HG03039 (cell line): ENCODE results near the gene XPC.

ENCODE experiments used
- ATAC-seq: cut with Tn5 transposase; IDR thresholded peaks from one replicate; pipeline ENCODE4 v1.9.1; 2021; ENCODE audit warnings: mild to moderate bottlenecking, moderate library complexity; ENCODE audit not compliant: unreplicated experiment

The XPC gene

DNA sequence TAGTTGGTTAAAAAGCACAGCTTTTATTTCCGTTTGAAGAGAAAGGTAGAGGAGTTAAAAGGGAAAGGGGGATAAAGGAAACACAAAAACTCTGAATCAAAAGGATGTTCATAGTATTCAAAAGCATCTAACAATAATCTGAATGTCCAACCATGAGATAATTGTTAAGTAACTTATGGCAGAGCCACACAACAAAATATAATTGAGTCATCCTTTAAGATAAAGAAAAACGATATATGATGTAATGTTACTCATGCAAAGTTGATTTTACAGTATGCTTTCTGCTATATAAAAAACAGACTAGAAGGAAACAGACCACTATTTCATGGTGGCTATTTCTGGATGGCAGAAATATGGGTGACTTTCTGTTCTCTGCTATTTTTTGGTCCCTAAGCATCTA lies 3.9 kb downstream of the XPC start:
- no peak for ATAC-seq

DNA sequence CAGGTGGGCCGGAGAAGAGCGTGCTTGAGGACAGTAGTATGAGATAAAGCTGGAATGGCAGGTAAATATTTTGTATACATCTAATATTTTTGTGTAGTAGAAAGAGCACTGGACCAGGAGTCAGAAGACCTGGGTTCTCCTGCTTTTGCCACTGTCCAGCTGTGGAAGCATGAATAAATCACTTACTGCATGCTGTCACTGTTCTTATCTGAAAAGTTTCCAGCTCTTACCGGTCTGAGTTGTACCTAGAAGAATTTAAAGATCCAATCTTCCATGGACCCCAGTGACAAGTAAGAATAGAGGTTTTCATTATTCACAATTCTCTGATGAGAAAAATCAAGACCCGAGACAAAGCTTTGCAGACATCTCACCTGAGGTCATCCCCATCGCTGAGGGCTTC lies 5.9 kb downstream of the XPC start:
- no peak for ATAC-seq

DNA sequence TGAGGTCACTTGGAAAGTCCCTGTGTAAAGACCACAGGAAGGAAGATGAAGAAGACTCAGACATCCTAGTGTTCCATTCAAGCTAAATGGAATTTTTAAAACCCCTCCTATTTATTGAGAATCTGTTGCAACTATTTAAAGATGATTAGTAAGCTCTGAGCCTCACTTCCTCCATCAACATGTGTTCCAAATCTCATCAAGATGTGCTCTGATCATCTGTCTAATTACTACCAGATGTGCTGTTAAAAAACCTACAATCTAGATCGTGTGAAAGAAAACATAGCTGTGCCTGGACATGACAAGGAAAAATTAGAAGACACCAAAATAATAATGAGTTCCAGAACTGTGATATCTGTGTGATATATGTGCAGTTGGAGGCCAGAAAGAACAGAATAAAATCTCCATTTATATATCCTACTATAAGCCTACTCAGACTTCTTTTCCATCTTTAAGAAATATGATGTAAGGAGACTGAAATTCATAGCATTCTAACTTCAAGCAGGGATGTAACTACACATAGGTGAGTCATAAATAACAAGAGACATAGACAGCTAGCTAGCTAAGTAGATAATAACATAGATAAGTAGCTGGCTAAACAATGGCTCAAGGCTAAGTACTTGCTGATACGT lies 7.8 kb downstream of the XPC start:
- ATAC-seq: no peak

DNA sequence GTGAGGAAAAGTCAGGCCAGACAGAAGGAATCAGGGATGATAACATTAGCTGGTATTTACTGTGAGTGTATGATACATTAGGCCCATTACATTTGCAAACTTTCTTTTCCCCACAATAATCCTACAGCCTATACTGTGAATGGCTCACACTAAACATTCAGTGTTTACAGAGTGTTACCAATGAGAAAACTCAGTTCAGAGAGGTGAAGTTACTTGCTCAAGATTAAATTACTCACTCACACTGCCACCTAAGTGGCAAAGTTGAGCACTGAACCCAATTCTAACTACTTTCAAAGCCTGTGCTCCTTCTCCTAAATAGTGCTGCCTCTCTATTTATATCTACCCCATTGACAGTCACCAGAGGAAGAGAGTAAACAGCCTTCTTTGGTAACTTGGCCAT lies 8.5 kb downstream of the XPC start:
- no peak for ATAC-seq

DNA sequence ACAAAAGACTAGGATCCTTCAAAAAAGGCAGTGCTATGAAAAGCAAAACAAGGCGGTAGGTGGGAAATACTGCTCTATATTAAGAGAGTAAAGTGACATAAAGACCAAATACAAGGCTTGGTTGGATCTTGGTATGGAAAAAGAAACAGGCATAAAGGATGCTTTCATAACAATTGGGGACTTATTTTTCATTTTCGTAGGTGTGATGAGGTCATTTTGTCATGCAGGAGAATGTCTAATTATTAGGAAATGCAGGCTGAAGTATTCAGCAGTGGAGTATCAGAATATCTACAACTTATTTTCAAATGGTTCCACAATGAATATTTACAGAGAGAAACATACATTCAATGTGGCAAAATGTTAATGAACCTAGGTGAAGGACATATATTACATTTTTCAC lies 9.0 kb downstream of the XPC start:
- no peak for ATAC-seq

GRCh38 chr3:14166877-14167603 lies 11.4 kb downstream of the XPC start:
- ATAC-seq: no peak

DNA sequence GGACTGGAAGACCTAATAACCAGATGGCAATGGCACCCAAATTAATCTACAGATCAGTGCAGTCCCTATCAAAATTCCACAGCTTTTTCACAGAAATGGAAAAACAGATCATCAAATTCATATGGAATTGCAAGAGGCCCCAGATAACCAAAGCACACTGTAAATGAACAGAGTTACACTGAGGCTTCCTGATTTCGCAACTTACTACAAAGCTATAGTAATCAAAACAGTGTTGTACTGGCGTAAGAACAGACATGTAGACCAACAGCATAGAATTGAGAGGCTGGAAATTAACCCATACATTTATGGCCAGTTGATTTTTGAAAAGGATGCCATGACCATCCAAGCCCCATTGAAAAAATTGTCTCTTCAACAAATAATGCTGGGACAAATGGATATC lies 16.2 kb downstream of the XPC start:
- no peak for ATAC-seq

DNA sequence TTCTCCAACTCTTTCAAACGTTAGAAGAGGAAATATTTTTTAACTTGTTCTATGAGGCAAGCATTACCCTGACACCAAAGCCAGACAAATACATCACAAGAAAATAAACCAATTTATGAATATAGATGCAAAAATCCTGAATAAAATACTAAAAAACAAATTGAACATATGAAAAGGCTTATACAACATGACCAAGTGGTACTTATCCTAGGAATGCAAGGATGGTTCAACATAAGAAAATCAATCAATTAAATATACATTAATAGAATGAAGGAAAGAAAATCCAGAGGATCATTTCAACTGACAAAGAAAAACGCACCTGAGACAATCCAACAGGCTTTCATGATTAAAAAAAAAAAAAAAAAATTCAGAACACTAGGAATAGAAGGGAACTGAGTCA lies 17.1 kb downstream of the XPC start:
- ATAC-seq: no peak

DNA sequence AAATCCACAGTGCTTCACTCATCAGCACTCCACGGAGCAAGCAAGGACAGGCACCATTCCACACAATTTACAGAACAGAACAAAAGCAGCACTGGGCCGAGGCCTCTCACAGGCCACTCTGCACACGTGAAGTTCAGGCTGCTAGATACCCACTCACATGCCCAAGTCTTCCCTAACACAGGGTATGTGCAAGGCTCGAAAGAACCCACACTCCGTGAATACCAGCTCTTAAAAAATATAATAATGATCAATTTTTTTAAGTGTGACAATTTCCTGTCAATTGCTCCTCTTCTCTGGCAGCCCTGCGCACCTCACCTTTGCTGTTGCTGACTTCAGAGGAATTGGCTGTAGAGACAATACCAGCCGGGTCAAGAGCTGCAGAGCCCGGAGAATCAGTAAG lies 19.0 kb downstream of the XPC start:
- ATAC-seq: no peak

GRCh38 chr3:14158370-14158769 lies 20.0 kb downstream of the XPC start:
- ATAC-seq: no peak

- ATAC-seq: no peak
Observed at GRCh38 chr3:14157951-14158350, 20.4 kb downstream of the XPC start.

- ATAC-seq: no peak
Observed at GRCh38 chr3:14156843-14157561, 21.4 kb downstream of the XPC start.

- no peak for ATAC-seq
Observed at GRCh38 chr3:14156201-14156600, 22.2 kb downstream of the XPC start.

DNA sequence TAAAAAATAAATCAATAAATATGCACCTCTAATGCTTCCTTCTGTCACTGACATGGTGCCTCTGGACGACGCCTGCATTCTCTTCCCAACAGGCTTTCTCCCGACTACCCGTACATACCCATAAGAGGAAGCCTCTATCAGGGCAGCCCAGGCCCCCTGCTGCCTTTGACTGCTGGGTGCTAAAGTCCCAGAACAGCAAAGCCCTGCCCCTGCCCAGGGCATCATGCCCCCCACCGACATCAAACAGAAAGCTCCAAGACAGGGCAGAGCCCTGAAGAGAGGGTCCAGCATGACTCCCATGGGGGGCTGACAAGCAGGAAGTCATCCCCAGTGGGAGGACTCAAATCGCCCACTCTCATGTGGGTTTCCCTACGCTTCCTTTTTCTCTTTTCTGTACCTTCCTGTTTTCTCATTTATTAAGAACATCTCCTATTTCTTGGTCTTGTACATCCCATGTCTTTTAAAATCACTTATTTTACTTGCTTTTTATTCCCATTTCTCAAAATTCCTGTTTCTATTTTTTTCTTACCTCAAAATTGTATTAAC lies 23.4 kb downstream of the XPC start:
- no peak for ATAC-seq

GRCh38 chr3:14154276-14154675 lies 24.1 kb downstream of the XPC start:
- no peak for ATAC-seq

DNA sequence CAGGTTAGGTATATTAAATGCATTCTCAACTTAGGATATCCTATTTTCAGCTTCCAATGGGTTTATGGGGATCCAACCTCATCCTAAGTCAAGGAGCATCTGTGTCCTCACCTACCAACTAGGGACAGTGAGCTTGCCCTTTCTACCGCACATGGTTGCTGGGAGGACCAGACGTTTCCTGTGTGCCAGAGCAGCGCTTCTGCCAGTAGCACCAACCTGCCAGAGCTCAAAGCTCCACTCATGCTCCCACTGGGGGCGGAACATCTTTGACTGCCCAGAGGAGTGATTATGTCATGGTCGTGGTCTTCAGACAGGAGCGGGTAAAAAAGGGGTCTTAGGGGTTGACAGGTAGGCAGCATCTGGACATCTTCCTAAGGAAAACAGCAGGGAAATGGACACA lies 24.7 kb downstream of the XPC start:
- no peak for ATAC-seq

- ATAC-seq: no peak
Observed at GRCh38 chr3:14152963-14153355, 25.4 kb downstream of the XPC start.

DNA sequence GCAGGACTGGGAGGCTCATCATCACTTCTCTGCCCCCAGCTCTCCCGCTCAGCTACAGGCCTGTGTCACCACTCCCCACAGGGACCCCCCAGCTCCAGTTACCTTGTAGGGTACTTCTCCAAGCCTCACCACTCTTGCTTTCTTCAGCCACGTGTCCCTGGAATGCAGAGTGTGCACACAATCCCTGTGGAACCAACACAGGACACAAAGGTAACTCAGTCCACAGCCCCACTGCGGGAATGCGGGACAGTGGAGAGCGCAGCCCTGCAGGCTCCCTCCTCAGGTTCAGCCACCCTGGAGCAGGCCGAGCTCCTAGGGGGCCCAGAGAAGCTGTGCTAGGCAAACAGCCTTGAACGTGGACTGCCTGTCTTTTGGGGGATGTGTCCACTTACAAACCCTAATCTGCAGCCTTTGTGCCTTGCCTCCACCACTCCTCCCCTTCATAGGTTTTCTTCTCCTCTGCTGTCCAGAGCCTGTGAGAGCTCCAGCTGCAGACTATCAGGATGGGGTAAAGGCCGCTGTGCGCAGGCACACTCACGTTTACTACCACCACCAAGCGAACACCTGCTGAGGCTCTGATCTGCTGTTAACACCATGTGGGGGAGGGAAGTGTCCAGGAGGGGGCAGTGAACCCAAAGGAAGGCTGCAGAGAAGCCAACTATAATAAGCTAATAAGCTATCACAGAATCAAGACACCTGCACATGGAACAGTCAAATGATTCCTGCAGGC lies 26.0 kb downstream of the XPC start:
- ATAC-seq: no peak

DNA sequence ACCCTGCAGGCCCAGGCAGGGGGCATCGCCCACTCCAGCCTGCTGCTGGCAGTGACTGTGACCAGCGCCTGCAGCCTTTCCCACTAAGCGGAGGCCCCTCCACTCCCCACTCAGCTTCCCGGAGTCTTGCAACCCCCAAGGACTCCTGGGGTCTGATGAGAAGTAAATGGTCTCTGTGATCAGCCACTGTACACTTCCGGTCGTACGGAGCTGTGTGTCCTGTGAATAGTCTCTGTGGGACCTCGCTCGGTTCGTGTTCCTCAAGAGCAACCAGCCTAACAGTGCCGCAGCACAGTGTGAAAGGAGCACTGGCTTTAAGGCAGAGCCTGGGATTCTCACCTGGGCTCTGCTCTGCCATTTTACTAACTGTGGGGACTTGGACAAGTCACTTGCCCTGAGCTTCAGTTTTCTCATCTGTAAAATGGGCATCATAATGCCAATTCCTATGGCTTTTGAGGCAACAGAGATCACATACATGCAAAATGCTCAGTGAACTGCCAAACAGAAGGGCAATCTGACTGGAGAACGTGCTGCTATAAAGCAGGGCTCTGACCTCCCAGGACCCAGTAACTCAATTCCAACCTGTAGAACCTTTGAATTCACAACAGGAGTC lies 26.8 kb downstream of the XPC start:
- no peak for ATAC-seq

DNA sequence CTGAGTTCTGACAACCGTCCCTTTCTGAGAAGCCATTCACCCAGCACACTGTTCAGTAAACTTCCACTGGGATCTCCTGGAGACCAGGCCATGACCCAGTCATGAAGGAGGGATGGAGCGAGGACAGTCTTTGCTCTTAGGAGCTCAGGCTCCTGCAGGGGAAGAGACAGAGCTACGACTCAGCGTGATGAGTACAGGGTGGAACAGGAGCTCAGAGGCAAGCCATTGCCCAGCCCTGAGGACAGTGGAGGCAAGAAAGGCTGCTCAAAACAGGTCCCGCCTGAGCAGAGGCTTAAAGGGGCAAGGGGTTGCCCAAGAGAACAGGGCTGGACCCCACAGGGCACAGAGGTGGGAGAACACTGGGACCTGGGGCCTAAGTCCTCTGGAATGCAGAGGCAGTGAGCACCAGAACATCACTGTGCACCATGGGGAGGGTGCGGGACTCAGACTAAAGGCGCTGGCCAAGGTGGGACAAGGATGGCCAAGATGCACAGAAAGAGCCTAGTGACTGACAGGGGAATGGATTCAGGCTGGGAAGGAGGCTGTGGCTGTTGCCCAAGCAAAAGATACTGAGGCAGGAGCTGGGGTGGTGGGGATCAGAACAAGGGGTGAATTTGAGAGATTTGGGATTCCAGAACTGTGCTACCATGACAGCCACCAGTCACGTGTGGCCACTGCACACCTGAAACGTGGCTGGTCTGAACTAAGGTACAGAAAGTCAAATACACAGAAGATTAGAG lies 27.7 kb downstream of the XPC start:
- no peak for ATAC-seq
